ENCODE measurements around the gene PDZD7. TPM values are rescaled to one million over a fixed set of nuclear protein-coding genes. Genes with fewer than 3 reads are reported as not detected.

PDZD7 gene
- polyA plus RNA-seq, 1 of the 3 experiments (the other 2 are of a cell fraction), result 1.9 TPM

GRCh38 chr10:100982916-100983830 lies 47.8 kb downstream of the PDZD7 start:
- ChIA-PET POLR2A (no interaction called here), CTCF (interaction anchor here (0.7 to 8.5 kb wide), 2 partner anchors 15 to 36 kb away, joined by 3 to 81 read pairs; partner anchors contain the start of gene LZTS2)
- Histone ChIP-seq H3F3A (replicated peaks; ENCODE audit: insufficient read depth) (no peaks in the 10 kb centered on the region), H4K20me1 (ENCODE audit: insufficient read depth) (no peaks in the 10 kb centered on the region), H2AFZ (ENCODE audit: low read depth) (no peak overlapping the region), H3K36me3 (replicated peaks in 1 of 2; ENCODE audit: control insufficient read depth in 1 of 2, insufficient read depth in 2 of 2, low read length in 1 of 2) (peaks cover 8 to 39% of the 10 kb centered on the region in 2 experiments), H3K9ac (no peak overlapping the region), H3K27me3 (ENCODE audit: insufficient read depth) (no peaks in the 10 kb centered on the region), H3K4me3 (ENCODE audit: low read depth in 2 of 2, low read length in 1 of 2) (no peak overlapping the region), H3K4me1 (ENCODE audit: control insufficient read depth in 1 of 2, insufficient read depth in 2 of 2, low read depth in 1 of 2, low read length in 1 of 2) (peaks cover 10 to 20% of the 10 kb centered on the region in 2 experiments; a peak in 3 of 4 replicates), H3K9me2 (no peaks in the 10 kb centered on the region), H3K9me3 (no peaks in the 10 kb centered on the region), H3K4me2 (no peak overlapping the region), H3K79me2 (ENCODE audit: insufficient read depth) (peaks cover 29% of the 10 kb centered on the region), H3K27ac (ENCODE audit: low read depth in 2 of 2, low read length in 1 of 2) (no peak overlapping the region)
- TF ChIP-seq MEF2A (IDR thresholded peaks at IDR 0.05; ENCODE audit: borderline replicate concordance, low read depth), result no peak
- no peak for TF ChIP-seq RAD21 (IDR thresholded peaks at IDR 0.05; ENCODE audit: low read length)
- no peak for TF ChIP-seq YY1 (IDR thresholded peaks at IDR 0.05; ENCODE audit: low read depth)
- no peak for TF ChIP-seq POLR2AphosphoS5 (IDR thresholded peaks at IDR 0.05; ENCODE audit: low read depth, low read length)
- TF ChIP-seq USF2 (IDR thresholded peaks at IDR 0.05; ENCODE audit: borderline replicate concordance, low read depth, low read length), result no peak
- no peak for TF ChIP-seq IRF3 (IDR thresholded peaks at IDR 0.05; ENCODE audit: low read depth, low read length)
- WGBS (ENCODE audit: low lambda C conversion rate), result 91% methylated on average over 15 of the region's 24 CpGs
- DNase-seq, result no peak

- POLR2A ChIA-PET, result interaction anchor here (1.4 kb wide), 1 partner anchor 9 kb away, joined by 3 read pairs; no protein-coding TSS in a partner anchor
- CTCF ChIA-PET, result interaction anchor here (0.9 to 1.7 kb wide), 3 partner anchors 13 to 17 kb away, joined by 3 to 5 read pairs (median 4); no protein-coding TSS in a partner anchor
- no peak for TF ChIP-seq MXI1 (IDR thresholded peaks at IDR 0.05; ENCODE audit: low read depth, low read length)
- no peak for TF ChIP-seq TEAD4 (IDR thresholded peaks at IDR 0.05; ENCODE audit: borderline replicate concordance, insufficient read depth)
- no peak for TF ChIP-seq IRF3 (IDR thresholded peaks at IDR 0.05; ENCODE audit: low read depth, low read length)
- no peak for TF ChIP-seq RAD21 (IDR thresholded peaks at IDR 0.05; ENCODE audit: low read length)
- no peak for TF ChIP-seq POLR2AphosphoS5 (IDR thresholded peaks at IDR 0.05; ENCODE audit: low read depth, low read length)
- TF ChIP-seq YY1 (IDR thresholded peaks at IDR 0.05; ENCODE audit: low read depth), result no peak
- no peak for TF ChIP-seq PBX3 (IDR thresholded peaks at IDR 0.05)
- TF ChIP-seq USF2 (IDR thresholded peaks at IDR 0.05; ENCODE audit: borderline replicate concordance, low read depth, low read length), result no peak
- no peak for TF ChIP-seq CHD2 (IDR thresholded peaks at IDR 0.05; ENCODE audit: low read length, partially characterized antibody)
- TF ChIP-seq GABPA (IDR thresholded peaks at IDR 0.05; ENCODE audit: low read depth), result no peak
- TF ChIP-seq NRF1 (IDR thresholded peaks at IDR 0.05; ENCODE audit: low read depth, low read length), result no peak
- no peak for TF ChIP-seq CTCF (IDR thresholded peaks at IDR 0.05)
- no peak for TF ChIP-seq FOXM1 (IDR thresholded peaks at IDR 0.05; ENCODE audit: low read depth)
Observed at GRCh38 chr10:100981178-100981772, 49.7 kb downstream of the PDZD7 start.

More at GRCh38 chr10:100981178-100981772, 49.7 kb downstream of the PDZD7 start:
- H2AFZ ChIP-seq (ENCODE audit: low read depth), result no peak overlapping the region
- H3F3A ChIP-seq (replicated peaks; ENCODE audit: insufficient read depth), result no peaks in the 10 kb centered on the region
- no peaks in the 10 kb centered on the region for H3K9me3 ChIP-seq
- H3K79me2 ChIP-seq (ENCODE audit: insufficient read depth), result peaks cover 10% of the 10 kb centered on the region
- H3K4me1 ChIP-seq (ENCODE audit: control insufficient read depth in 1 of 2, insufficient read depth in 2 of 2, low read depth in 1 of 2, low read length in 1 of 2), result peaks cover 5 to 11% of the 10 kb centered on the region in 2 experiments; a peak in 3 of 4 replicates
- no peak overlapping the region for H3K9ac ChIP-seq
- no peak overlapping the region for H3K4me3 ChIP-seq (ENCODE audit: low read depth in 2 of 2, low read length in 1 of 2)
- peaks cover 8 to 39% of the 10 kb centered on the region in 2 experiments for H3K36me3 ChIP-seq (replicated peaks in 1 of 2; ENCODE audit: control insufficient read depth in 1 of 2, insufficient read depth in 2 of 2, low read length in 1 of 2)
- H3K4me2 ChIP-seq, result no peak overlapping the region
- H4K20me1 ChIP-seq (ENCODE audit: insufficient read depth), result no peaks in the 10 kb centered on the region
- no peak for DNase-seq
- no peak overlapping the region for H3K27ac ChIP-seq (ENCODE audit: low read depth in 2 of 2, low read length in 1 of 2)
- H3K9me2 ChIP-seq, result no peaks in the 10 kb centered on the region
- WGBS (ENCODE audit: low lambda C conversion rate), result 87% methylated on average over 5 of the region's 5 CpGs
- H3K27me3 ChIP-seq (ENCODE audit: insufficient read depth), result no peaks in the 10 kb centered on the region
